GM12873 (cell line): ENCODE data around the gene FOSL1.

Experiments used
- CTCF ChIP-seq: IDR thresholded peaks from 2 replicates; pipeline ENCODE4 v1.5.1; 2012; ENCODE audit warnings: low read depth, mild to moderate bottlenecking, moderate library complexity, low read length, control low read depth; ENCODE audit not compliant: insufficient read depth; ENCODE audit errors: missing control alignments

Gene FOSL1

GRCh38 chr11:65868076-65868667, 32.0 kb downstream of the FOSL1 start:
- no peak for TF ChIP-seq CTCF

DNA sequence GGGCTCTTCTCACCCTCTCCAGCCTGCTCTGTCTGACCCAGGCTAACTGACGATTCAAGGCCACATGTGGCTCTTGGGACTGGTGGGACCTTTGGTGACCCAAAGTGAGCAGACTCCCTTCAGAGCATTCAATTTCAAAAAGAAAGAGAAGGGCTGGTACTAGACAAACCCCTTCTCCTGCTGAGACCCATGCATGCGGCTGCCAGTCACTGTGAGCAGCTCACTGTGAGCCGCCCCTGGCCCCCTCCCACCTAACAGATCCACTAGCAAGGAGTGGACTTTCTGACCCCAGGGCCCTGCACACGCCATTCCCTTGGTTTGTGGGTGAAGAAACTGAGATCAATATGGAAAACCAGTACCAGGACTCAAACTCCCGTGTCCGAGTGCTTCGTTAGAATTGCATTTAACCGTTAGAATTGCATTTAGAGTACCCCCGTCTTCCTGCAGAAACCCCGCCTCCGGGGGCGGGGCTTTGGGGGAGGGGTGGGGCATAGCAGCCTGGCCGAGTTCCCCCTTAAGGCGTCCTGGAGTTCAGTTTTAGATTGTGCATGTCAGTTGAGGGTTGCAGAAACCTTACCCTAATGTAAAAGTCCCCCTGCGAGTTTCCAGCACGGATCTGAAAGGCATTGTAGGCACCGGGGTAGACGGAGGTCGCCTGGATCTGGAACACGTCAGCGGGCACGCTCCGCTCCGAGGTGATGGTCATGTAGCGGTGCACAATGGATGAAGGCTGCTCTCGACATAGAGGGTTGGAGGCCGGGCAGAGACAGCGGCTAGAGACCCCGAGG, 32.7 kb downstream of the FOSL1 start:
- TF ChIP-seq CTCF: no peak

DNA sequence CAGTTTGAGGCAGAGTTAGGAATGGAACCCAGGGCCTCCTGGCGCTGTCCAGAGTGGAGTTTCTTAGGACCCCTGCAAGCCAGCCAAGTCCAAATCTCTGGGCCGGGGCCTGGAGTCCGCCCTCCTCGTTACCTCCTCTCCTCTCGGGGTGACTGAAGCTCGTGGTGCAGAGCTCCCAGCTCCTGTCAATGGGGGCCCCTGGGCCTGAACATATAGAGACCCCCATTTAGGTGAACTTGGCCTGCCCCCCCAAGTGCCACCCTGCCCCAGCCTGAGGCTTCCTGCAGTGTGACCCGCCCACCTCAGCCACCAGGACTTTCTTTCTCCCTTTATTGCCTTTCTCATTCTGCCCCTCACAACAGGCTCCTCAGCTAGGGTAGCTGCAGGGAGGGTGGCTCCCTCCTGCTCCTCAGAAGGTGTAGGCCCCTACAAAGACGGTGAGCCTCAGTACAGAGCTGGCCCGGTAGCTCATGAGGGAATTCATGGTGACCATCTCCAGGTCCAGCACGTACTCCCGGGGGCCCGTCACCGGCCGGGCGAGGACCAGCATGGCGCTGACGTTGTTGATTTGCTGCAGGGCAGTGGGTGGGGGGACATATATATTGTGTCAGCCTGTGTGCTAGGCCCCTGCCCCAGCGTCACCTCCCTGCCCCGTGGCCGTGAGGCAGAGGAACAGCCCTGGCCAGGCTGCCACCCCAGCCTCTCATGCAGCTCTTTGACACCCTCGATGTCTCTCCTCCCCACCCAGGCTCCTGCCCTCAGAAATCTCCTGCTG, 33.5 kb downstream of the FOSL1 start:
- no peak for TF ChIP-seq CTCF

DNA sequence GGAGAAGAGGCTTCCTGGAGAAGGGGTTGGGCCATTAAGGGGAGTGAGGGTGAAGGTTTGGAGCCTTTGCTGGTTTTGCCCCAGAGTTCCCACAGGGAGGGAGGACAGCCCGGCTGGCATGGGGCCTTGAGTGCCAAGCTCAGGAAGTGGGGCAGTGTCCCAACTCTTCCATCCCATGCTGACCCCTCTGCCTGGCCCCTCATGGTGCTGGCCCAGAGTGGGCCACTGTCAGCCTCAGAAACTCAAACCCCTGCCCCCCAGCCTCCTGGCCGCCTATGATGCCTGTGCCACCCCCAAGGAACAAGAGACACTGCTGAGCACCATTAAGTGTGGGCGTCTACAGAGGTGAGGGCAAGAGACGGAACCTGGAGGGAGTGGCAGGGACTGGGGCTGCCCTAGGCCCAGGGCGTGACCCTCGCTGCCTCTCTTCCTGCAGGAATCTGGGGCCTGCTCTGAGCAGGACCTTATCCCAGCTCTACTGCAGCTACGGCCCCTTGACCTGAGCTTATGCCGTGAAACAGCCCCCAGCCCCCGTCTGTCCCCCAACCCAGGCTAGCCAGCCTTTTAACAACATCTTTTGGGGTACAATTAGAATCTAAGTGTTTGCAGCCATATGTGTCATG, 34.5 kb downstream of the FOSL1 start:
- TF ChIP-seq CTCF: no peak

DNA sequence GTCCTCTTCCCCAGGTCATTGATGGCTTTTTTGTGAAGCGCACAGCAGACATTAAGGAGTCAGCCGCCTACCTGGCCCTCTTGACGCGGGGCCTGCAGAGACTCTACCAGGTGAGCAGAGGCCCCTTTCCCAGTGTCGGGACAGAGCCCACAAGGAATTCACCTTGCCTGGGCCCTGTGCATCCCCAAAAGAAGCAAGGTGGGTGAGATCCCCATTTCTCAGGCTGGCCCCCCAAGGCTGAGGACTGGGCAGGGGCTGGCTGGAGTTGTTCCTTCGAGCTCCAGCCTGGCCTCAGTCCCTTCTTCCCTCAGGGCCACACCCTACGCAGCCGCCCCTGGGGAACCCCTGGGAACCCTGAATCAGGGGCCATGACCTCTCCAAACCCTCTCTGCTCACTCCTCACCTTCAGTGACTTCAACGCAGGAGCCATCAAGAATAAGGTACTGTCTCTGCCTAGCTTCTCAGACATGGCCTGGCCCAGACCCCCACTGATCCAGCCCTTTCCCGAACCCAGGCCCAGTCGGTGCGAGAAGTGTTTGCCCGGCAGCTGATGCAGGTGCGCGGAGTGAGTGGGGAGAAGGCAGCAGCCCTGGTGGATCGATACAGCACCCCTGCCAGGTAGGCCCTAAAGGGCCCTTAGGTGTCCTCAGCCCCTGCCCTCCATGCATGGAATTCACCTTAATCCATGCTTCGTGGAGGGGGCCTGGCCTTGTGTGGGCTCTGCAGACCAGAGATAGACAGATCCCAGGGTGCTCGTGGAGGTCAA, 35.3 kb downstream of the FOSL1 start:
- no peak for TF ChIP-seq CTCF

- TF ChIP-seq CTCF: no peak
Observed at GRCh38 chr11:65863889-65864705, 36.1 kb downstream of the FOSL1 start.
